Measurements from ENCODE around the gene FH.
A peak's percentile ranks its signal among the peaks of the same experiment; 100 is the strongest.

The FH gene

DNA sequence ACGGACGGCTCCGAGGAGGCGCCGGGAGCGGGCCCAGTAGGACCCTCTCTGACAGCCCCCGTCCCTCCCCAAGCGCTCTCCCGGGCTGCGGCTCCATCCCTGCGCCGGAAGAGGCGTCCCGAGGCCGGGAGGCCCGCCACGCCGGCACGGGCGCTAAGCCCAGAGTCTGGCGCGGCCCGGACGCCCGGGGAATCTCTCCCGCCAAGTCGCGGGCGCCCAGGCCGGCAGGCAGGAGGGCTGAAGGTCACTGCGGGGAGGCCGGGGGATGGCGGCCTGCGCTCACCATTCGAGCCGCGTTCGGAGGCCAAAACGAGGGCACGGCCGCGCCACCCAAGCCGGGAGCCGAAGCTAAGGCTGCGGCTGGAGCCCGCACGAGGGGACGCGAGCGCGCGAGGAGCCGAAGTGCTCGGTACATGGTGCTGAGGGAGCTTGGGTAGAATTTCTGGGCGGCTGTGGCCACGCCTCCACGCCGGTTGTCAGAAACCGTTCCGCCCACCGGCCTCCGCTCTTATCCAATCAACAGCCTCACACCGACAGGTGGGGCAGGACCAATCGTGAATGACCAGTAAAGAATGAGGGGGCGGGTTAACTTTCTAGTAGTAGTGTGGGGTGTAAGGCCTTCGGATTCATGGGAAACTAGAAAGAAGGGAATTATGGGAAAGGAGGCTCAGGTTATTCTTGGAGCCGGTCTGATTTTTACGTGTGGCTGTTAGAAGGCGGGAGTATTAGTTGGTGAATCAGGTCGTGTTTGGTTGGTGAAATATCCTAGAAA, at the start of gene FH:
TSS of gene FH (minus strand) at position 448 of the 772 bp plus-strand sequence. CDS start at position 415, 33 bp downstream.
- DNase-seq: peak; percentile 76 to 98 (median 95)

DNA sequence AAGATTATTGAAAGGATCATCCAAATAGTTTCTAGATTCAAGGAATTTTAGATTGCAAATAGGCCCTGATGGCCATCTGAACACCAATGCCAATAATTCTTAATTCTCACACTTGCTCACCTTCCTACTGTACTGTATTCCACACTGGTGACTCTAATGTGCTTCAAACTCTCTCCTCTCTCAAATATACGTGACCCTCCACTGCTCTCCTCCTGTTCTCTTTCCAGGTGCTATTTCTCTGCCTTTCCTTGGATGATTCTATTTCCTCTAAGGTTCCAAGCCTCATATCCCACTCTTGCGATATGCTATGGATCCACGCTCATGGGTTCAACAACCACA, 41.3 kb upstream of the FH start:
- no peak for DNase-seq

DNA sequence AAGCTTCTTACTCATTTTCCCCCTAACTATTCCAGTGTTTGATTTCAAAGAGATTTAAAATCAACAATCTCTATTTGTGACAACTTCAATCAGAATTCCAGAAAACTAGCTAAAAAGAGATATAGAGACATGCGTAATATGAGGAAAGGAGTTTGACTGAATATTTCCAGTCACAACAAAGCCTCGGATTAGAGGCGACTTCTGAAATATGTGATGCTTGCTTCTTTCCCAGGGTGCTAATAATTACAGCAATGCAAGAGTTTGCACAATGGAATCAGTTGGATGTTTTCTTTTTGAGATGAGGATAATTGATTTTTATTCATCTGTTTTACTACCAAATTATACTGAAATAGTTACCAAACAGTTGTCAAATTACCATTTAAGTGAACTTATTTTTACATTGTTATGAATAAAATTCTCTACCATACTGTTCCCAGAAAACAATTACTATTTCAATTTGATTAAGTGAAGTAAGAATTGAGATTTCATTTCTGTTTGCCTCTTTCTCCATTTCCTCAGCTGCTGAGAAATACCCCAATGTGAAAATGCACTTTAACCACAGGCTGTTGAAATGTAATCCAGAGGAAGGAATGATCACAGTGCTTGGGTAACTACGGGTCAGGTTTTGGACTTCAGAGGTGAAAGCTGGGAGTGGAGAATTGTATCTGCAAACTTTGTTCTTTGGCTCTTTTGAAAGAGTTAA, 40.7 kb upstream of the FH start:
- DNase-seq: no peak

DNA sequence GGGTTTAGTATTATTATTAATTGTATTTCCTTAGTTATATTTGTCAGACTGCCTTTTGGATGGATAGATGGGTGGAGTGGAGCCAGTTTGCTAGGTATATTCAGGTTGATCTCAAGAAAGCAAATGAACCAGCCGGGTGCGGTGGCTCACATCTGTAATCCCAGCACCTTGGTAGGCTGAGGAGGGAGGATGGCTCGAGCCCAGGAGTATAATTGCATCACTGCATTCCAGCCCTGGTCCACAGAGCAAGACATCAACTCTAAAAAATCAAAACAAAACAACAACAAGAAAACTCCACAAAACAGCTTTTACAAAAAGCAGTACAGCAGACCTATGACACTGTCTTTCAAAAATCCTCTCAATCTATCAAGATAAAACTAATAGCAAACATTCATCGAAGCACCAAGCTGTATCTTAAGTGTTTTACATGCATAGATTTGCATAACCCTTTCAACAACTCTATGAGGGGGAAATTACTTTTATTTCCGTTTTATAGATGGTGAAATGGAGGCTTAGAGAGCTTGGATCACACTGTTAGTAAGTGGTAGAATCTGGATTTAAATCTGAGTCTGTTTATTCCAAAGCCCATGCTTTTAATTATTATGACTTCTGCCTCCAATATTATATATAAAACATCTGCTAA, 38.1 kb upstream of the FH start:
- DNase-seq: no peak

DNA sequence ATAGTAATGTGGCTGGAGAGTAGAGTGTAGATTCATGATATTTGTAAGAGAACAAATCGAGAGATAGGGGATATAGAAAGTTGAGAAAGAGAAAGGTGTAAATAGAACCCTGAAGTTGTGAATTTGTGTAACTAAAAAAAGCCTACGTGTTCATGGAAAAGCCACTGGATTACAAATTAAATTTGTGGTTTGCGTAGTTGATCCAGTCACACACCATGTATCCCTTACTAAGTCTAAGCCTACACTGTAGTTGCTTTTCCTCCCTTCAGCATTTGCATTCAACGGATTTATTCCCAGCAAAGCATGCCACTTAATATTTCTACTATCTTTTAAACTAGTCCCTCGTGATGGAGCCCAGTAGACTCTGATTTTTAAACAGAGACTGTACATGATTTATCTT, 37.5 kb upstream of the FH start:
- DNase-seq: no peak

DNA sequence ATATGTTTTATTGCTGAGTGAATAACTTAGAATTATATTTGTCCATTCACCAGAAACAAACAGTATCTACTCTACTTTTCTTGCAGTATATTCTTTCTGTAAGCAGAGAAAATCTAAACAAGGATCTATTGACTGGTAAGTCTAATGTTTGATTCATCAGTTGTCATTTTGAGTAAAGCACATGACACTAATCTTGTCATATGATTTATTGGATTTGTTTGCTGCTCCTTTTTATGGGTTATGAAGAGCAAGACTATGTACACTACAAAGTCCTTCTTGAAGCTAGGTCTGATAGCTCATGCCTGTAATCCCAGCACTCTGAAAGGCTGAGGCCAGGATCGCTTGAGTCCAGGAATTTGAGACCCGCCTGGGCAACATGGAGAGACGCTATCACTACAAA, 36.0 kb upstream of the FH start:
- no peak for DNase-seq

DNA sequence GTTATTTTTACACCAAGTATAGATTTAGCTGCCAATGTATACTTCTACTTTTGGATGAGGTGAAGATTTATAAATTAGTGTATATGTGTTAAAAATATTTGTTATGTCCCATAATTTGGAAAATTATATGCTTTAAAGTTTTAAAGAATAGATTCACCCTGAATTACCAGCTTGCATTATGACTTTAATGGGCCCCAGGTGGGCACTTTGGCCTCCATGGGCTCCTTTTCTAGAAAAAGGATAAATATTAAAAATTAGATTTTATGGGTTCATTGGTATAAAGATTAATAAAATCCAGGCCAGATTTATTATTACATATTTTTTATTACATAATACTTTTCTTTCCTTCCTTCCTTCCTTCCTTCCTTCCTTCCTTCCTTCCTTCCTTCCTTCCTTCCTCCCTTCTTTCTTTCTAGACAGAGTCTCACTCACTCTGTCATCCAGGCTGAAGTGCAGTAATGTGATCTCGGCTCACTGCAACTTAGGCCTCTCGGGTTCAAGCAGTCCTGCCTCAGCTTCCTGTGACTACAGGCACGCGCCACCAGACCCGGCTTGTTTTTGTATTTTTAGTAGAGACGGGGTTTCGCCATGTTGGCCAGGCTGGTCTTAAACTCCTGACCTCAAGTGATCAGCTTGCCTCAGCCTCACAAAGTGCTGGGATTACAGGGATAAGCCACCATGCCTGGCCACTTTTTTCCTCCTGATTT, 34.5 kb upstream of the FH start:
- DNase-seq: no peak

DNA sequence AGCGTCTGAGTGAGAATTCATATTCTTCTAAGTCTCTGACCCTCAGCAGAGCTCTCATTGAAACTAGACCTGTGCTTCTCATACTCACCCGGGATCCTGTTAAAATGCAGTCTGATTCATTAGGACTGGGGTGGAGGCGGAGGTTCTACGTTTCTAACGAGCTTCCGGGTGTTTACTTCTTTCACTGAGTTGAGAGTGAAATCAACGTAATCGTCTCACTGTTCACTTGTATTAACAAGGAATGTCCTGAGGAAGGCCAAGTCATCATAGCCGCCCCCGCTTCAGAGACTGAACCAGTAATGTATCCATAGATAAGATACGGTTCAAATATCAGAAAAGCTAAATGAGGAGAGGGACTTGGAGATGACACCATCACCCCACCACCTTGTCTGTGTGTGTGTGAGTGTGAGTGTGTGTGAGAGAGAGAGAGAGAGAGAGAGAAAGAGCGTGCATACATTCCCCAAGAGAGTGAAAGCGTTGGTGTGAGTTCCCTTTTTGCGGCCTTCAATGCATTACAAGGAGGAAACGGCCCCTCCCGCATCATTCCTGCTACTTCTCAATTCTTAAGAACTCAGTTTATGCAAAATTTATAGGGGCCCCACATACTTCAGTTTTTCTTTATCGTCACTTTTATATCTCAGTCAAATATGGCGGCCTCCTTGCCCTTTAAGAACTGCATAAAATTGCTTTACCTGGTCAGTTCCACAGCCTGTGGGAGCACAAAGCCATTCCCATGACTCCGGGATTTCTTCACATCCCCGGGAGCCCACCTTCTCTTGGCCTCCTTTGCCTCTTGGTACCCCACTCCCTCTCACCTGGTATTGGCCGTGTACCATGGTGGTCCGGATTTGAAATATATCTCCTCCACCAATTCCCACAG, 32.4 kb upstream of the FH start:
- peak in 4 of 58 donors; percentile 2 to 33 (median 18) for DNase-seq

DNA sequence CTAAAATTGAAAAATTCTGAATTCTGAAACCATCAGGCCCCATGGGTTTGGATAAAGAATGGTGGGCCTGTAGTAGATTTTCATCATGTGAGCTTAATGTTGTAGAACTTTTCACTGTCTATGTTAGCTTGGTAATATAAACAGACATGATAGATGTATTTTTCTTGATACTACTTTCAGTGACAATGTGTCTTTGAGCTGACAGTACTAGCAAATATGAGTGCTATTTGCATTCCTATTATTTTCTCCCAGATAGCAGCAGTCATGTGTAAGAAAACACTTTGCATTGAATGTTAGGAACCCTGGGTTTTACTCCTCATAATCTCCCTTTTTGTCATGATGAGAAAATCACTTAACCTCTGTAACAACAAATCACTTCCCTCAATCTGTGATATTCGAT, 30.8 kb upstream of the FH start:
- DNase-seq: no peak

DNA sequence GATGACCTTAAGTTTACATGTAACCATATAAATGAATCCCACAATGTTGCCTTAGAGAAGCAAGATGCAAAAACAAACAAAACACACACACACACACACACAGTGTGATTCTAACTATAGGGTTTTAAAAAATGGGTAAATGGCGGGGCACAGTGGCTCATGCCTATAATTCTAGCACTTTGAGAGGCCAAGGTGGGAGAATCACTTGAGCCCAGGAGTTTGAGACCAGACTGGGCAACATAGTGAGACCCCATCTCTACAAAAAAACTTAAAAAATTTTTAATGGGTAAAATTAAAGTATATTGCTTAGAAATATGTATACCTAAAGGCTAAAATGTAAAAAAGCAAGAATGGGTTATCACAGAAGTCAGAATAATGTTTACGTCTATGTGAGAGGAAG, 28.5 kb upstream of the FH start:
- DNase-seq: no peak

DNA sequence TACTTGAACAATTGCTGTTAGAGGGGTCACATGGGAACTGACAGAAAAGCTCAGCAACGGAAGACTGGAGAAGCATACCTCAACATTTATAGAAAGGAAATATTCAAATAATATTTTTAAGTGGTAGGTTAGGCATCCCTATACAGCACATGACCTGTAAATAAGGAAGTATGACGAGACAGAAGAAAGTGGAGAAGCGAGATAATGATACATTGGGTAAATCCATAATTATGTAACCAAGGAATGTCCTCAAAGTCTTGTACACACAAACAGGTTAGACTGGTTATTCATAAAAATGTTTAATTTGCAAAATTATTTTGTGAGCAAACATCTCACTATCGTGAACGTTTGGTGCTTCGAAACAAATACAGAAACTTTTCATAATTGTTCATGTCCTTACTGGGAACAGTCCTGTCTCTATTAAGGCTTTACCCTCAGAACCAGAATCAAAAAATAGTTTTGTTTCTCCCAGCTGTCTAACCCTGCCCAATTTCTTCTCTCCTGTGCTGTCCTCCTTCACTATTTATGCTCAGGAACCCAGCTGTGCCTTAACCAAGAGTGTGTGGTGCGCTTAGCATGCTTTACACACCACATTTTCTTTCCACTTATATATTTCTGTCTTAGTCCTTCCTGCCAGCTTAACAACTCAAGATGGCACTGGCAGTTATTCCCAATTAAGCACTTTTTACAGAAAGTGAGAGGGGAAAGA, 22.8 kb upstream of the FH start:
- DNase-seq: no peak

DNA sequence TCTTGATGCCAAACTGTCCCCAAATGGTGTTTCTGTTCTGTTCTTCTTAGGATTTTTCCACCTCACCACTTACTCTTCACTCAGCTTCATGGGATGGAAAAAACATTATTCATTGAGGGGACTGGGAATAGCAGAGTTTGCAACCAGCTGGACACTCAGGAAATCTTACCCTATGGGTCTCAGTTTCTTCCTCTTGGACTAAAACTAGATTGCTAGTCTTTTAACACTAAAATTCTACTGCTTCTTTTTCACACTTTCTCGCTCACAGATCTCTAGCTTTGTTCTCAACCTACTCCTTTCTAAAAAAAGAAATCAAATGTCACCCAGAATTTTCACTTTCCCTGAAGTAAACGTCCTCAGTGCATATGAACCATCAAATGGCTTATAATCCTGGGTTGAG, 17.4 kb upstream of the FH start:
- no peak for DNase-seq

DNA sequence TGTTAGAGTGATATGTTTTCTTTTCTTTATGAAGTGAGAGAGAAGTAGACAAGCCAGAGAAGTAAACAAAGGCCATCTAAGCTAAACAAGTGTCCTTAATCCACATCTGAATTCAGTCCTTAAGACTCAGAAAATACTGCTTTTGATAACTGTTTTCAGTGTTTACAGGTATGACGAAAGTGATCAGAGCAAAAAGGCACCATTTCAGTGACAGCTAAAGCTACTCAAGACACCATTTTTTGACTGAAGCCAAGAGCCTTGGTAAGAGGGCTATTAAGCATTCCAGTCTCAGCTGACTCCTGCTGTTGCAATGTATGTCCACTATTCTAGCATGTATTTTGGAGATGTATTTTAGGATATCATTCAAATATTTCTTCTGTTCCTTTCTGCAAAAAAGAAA, 16.7 kb upstream of the FH start:
- DNase-seq: no peak

DNA sequence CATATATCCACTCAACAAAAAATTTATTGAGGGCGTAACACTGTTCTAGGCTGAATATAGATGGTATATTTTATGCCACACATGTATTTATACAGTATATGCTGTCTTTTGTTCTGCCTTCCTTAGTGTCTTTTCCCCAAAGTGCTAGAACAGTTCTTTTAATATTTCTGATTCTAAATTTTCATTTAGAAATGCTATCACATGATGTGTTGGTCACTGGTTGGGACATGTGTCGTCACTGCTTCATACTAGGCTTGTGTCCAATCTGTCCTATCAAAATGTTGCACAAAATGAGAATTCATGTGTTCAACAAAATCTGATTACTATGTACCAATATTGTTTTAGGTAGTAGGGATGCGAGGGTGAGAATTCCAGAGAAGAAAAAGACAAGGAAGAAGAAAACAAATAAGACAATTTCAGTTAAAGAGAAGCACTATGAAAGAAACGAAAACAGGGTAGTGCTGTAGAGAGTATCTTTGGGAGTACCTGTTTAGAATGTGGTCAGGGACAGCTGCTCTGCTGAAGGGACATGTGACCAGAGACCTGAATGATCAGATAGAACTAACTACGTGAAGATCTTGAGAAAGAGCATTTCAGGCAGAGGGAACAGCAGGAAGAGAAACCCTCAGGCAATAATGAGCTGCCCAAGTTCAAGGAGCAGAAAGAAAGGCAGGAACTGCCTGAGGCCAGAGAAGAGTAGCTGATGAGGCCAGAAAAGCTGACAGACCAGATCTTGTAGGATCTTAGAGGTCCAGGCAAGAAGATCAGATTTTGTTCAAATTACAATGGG, 14.0 kb upstream of the FH start:
- no peak for DNase-seq

DNA sequence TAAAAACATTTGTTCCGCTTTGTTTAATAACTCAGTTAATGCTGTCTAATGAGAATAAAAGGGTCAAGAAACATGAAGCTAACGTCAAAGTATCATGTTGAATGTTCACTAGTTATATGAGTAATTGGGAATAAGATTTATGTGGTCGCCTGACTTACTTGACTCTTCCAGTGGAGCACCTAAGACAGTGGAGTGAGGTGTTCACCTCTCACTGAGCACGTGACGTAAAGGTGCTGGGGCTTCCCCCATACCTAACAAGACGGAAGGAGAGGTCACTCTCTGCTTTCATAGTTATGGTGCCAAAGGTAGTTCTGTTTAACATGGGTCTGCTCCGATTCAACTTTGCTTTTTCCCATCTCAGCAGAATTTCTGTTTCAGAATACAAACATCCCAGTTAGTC, 13.3 kb upstream of the FH start:
- no peak for DNase-seq

DNA sequence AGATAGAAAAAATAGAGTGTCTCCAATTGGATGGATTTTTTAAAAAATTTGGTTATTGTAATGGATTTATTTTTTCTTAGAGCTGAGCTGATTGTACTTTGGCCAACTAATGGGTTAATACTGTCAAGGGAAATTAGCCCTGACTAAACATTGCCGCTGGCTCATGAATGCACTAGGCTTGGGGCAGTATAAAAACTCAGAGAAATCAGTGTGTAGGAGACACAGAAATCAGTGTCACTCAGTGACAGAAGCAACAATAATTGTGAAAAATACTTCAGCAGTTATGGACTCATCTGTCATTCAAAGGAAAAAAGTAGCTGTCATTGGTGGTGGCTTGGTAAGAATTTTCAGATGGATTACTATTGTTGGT, 12.6 kb upstream of the FH start, which contains the start of gene KMO:
TSS of gene KMO (plus strand) at position 217 of the 370 bp plus-strand sequence. CDS start at position 284, 67 bp downstream.
- no peak for DNase-seq

DNA sequence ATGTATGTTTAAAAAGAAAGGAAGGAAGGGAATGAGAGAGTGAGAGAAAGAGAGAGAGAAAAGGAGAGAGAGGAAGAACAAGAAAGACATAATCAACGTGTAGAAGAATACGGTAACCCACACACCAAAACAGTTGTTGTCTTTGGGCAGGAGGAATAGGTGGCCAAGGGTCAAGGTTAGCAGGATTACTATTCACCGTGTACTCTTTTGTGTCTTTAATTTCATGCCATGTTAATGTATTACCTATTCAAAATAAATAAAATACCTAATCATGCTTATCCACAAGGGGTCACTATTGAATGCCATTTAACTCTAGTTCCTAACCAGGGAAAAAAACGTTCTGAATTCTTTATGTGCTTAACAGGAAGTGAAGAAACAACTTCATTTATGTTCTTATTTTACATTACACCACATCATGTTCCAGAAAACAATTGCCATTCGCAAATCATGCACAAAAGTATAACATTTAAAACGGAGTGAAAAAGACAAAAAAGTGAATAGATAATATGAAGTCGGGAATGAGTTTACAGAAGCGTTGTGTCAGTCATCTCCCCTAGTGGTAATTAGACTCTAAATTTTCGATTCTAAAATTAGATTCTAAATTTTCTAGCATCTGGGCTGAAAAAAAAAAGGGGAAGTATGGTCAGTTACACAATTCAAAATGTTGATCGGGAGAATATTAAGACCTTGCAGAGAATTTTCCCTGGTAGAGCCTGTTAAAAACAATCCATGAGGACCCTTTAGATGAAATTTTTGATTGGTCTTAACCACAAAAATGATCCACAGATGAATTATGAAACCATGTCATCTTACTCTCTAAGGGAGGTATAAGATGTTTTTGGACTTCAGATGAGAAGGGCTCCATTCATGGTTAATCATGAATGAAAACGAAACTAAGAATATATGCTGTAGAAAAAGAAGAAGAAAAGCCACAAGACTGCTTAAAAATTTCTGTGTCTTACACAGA, 11.9 kb upstream of the FH start:
- DNase-seq: peak in 2 of 58 donors; percentile 17 to 35

DNA sequence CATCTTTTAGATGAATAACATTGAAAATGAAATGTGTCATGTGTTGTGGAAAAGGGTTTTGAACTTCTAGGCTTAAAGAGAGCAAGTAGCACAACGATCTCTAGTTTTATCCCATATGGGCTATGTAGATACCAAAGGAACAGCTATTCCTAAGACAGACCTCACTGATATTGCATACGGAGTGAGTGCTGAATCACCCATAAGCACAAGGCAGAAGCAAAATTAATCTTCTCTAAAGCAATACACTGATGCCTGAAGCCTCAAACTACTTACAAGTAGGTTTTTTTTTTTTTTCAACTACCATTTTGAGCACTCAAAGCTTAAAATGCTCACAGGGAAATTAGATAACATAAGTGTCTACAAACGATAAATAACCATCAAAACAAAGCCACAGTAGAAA, 7.6 kb upstream of the FH start:
- DNase-seq: no peak

Measured in anterior cingulate cortex (tissue), 58 donors.